ENCODE results near the gene TMEM132A.

GRCh38 chr11:60932605-60933356, 8.5 kb downstream of the TMEM132A start:
- TF ChIP-seq POLR2AphosphoS5 (IDR thresholded peaks at IDR 0.05) (no peak), EP300 (IDR thresholded peaks at IDR 0.05) (no peak)

All from gastroesophageal sphincter (tissue), 2 donors.